ENCODE results near the gene TEX38. TPM values are rescaled to one million over a fixed set of nuclear protein-coding genes. Genes with fewer than 3 reads are reported as not detected.

Gene TEX38
- total and polyA plus RNA-seq, 10 of the 15 experiments (the other 5 are each of a cell fraction or from before 2014, with no cell fraction given), result 0.07 to 0.32 (median 0.15) TPM; not detected in 7

- ChIA-PET POLR2A (no interaction called here), RAD21 (ENCODE audit: unreplicated experiment) (no interaction called here), CTCF (no interaction called here), SMC1A (ENCODE audit: uncharacterized antibody, unreplicated experiment) (no interaction called here)
- Histone ChIP-seq H3K4me1 (ENCODE audit: control insufficient read depth, insufficient read depth, low read length) (no peaks in the 10 kb centered on the region), H2AFZ (ENCODE audit: control insufficient read depth, low read depth, low read length) (no peak overlapping the region), H3K9me3 (replicated peaks; ENCODE audit: control insufficient read depth, insufficient read depth, low read length) (peaks cover 4% of the 10 kb centered on the region; the same call in 2 of the 3 replicates), H3K36me3 (ENCODE audit: control insufficient read depth in 2 of 2, insufficient read depth in 2 of 2, low read length in 1 of 2) (peaks cover 2 to 17% of the 10 kb centered on the region in 2 experiments), H3K27ac (ENCODE audit: control insufficient read depth, insufficient read depth) (no peak overlapping the region), H3K9ac (ENCODE audit: control insufficient read depth, insufficient read depth, low read length) (no peak overlapping the region), H3K79me2 (ENCODE audit: control insufficient read depth, insufficient read depth, low read length) (no peaks in the 10 kb centered on the region), H3K4me3 (no peak overlapping the region), H3K4me2 (ENCODE audit: control insufficient read depth, insufficient read depth) (no peak overlapping the region), H3K27me3 (replicated peaks in 1 of 2; ENCODE audit: control insufficient read depth in 2 of 2, insufficient read depth in 2 of 2, low read length in 1 of 2) (no peaks in the 10 kb centered on the region), H4K20me1 (ENCODE audit: control insufficient read depth, insufficient read depth) (no peaks in the 10 kb centered on the region)
- in situ Hi-C loops (cut with MboI), result no loop called here
- no peak for FAIRE-seq
- 94% methylated on average over 3 of the region's 3 CpGs for WGBS (ENCODE audit: insufficient coverage, insufficient replicate concordance, low lambda C conversion rate, missing lambda C conversion rate)
- no peak for TF ChIP-seq ZNF384 (IDR thresholded peaks at IDR 0.05; ENCODE audit: borderline replicate concordance, low read depth, low read length)
- TF ChIP-seq BHLHE40 (IDR thresholded peaks at IDR 0.05; ENCODE audit: borderline replicate concordance in 1 of 2, low read depth in 2 of 2, low read length in 1 of 2), result no peak
- TF ChIP-seq ZZZ3 (IDR thresholded peaks at IDR 0.05; ENCODE audit: control insufficient read depth, insufficient read length, low read depth), result no peak
- TF ChIP-seq GABPA (IDR thresholded peaks at IDR 0.05; ENCODE audit: low read depth), result no peak
- no peak for TF ChIP-seq SUPT20H (IDR thresholded peaks at IDR 0.05; ENCODE audit: borderline replicate concordance, control insufficient read depth, low read depth, low read length)
- no peak for TF ChIP-seq ASH2L (IDR thresholded peaks at IDR 0.05; ENCODE audit: borderline replicate concordance, low read depth)
- no peak for TF ChIP-seq ESRRA (IDR thresholded peaks at IDR 0.05; ENCODE audit: low read length)
- TF ChIP-seq GATAD2B (conservative IDR thresholded peaks at IDR 0.05; ENCODE audit: low read depth), result no peak
- no peak for TF ChIP-seq RAD51 (IDR thresholded peaks at IDR 0.05)
- TF ChIP-seq ATF2 (IDR thresholded peaks at IDR 0.05; ENCODE audit: low read length), result no peak
- no peak for TF ChIP-seq IKZF1 (conservative IDR thresholded peaks at IDR 0.05)
- no peak for TF ChIP-seq SRF (IDR thresholded peaks at IDR 0.05; ENCODE audit: low read depth in 2 of 2, low read length in 2 of 2)
- TF ChIP-seq SP1 (IDR thresholded peaks at IDR 0.05; ENCODE audit: low read depth, low read length), result no peak
- no peak for TF ChIP-seq ATF7 (IDR thresholded peaks at IDR 0.05; ENCODE audit: low read depth)
- TF ChIP-seq IRF5 (IDR thresholded peaks at IDR 0.05; ENCODE audit: borderline replicate concordance), result no peak
- TF ChIP-seq EZH2 (IDR thresholded peaks at IDR 0.05; ENCODE audit: borderline replicate concordance, control insufficient read depth, low read depth, low read length), result no peak
- no peak for TF ChIP-seq BACH1 (IDR thresholded peaks at IDR 0.05; ENCODE audit: borderline replicate concordance)
- no peak for TF ChIP-seq ZNF24 (IDR thresholded peaks at IDR 0.05)
- no peak for TF ChIP-seq TCF3 (IDR thresholded peaks at IDR 0.05; ENCODE audit: borderline replicate concordance, insufficient read depth, low read depth, low read length)
- no peak for TF ChIP-seq NFXL1 (IDR thresholded peaks at IDR 0.05; ENCODE audit: borderline replicate concordance)
- ATAC-seq, result no peak
- intact Hi-C loops (cut with micrococcal nuclease; ENCODE audit: unreplicated experiment), result no loop called here
- no TSS peak for BruUV-seq (replicated peaks)
- DNase-seq (ENCODE audit: low read depth, low spot score), result no peak
These were observed 21.2 kb upstream of the TEX38 start for GRCh38 chr1:46650491-46650890.

Data from GM12878 (cell line).